Measurements from ENCODE around the gene KRTAP5-2.
"Not testable (repeated sequence)": the region's sequence is repeated elsewhere in the genome, so short reads cannot be mapped to it uniquely, and the experiment has no call there.

Gene KRTAP5-2

DNA sequence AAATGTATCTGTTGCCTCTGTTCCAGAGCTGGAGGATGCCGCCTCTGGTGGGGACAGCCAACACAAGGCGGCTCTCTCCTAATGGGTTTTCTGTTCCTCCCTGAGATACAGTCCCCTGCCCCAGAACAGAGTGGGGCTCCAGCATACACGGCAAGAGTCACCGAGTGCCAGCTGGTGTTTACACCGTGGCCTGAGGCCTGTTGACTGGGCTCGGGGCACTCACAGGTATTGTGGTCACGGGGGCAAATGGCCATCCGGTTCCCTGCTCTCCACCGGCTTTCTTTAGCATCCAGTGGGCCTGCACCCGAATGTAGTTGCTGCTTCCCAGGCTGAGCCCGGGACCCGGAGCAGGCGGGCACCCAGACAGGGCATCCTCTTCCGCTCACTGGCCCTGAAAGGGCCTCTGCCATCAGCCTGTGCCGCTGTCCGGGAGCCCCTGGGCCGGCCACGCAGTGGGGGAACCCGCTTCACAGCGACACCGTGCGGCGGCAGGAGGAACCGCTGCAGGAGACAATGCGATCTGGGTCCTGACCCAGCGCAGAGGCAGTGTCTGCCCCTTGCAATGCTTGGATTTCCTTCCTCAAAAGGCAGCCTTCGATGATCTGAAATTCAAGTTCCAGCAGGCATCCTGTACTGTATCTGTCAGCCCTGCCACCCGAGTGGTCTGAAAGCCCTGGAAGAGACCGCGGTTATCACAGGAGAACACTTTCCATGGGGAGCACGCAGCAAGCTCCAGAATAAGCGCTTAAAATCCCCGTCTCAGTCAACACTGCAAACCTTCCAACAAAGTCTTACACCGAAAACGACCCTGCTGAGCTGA, 30.6 kb upstream of the KRTAP5-2 start:
- peak; percentile 50 for DNase-seq (ENCODE audit: low spot score)

DNA sequence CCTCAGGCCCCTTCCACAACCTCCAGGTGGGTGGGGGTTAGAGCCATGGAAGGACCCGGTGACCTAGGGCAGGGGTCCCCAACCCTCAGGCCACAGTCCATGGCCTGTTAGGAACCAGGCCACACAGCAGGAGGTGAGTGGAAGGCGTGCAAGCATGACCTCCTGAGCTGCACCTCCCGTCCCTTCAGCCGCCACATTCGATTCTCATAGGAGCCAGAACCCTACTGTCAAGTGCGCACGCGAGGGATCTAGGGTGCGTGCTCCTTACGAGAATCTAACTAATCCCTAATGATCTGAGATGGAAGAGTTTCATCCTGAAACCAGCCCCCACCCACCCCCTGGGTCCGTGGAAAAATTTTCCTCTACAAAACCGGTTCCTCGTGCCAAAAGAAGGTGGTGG, 27.4 kb upstream of the KRTAP5-2 start:
- DNase-seq (ENCODE audit: low spot score) = no peak

DNA sequence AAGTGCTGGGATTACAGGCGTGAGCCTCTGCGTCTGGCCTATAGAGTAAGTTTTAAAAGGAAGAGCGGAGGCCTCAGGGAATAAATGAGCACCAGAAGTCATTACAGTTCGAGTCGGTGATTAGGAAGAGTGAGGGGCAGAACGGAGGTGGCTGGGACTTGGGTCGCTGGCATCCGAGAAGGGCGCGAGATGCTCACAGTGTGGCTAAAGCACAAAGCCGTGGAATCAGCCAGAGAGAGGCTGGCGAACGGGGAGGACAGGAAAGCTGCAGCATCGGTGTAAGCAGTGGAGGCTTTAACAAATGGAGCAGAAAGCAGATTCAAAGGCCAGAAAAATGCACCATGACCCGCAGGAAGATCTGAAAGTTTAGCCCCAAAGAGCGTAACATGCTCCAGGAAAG, 26.5 kb upstream of the KRTAP5-2 start:
- no peak for DNase-seq (ENCODE audit: low spot score)

DNA sequence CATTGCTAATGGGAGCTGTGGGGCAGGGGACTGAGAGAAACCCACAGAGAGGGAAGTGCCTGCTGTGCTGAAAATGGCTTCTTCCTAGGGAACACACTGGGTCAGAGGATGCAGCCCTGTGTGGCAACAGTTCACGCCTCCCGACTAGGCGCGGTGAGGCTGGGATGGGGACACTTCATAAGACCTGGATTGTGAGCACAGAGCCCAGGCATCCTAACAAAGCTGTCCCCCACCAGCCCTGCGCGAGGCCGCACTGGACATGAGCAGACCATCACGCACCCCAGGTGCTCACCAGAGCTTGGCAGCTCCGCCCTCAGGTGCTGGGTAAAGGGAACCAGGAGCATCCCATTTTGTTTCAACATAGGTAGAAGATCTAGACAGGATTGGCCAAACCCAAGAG, 25.6 kb upstream of the KRTAP5-2 start:
- DNase-seq (ENCODE audit: low spot score) = no peak

DNA sequence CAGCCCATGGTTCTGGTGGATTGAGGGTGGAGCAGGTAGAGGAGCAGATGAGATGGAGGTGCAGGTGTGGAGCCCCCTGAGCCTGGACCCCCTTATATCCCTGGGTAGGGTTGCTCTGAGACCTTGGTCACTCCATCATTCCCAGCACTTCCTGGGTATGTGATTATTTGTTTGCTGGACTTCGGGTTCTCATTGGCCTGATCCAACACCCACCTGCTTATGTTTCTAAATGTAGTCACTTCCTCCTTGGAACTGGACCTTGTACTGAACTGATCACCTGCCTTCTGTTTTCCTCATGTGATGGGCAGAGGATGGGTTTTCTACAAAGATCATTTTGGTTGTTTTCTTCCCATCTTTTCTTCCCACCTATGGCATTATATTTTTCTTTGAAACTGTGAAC, 24.0 kb upstream of the KRTAP5-2 start, which contains the start of gene KRTAP5-4:
KRTAP5-4 (minus strand) TSS at position 53 of the 400 bp plus-strand sequence; CDS start at position 8, 45 bp downstream.
- no peak for DNase-seq (ENCODE audit: low spot score)

DNA sequence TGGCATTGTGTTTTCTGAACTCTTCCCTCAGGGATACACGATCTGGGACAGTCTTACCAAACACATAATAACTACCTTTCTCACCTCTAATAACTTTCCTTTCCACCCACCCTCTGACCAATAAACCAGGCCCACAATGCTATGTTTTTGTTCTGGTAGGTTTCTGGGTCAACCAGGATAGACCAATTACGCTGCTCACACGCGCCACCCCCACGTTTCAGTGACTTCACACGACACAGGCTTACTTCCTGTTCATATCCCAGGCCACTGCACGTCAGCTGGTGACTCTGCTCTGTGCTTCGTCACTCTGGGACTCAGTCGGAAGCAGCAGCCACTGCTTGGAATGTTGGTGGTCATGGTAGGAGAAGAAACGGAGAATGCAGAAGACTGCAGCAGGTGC, 21.4 kb upstream of the KRTAP5-2 start:
- no peak for DNase-seq (ENCODE audit: low spot score)

DNA sequence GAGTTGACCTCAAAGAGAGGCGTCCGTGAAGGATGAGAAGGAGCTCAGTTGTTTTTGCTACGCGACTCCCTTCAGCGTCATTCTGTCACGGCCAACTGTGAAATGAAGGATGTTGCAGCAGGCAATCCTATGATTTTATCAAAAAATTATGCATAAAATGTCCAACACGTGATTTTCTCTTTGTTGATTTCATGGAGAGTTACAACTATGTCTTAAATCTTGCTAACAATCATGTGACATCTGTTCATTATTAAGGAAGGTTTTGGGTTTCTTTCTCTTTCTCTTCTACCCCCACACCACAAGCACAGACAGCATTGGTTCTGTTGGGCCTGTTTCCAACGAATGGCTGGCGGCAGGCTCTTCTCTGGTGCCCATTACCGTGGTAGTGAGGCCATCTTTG, 20.1 kb upstream of the KRTAP5-2 start:
- DNase-seq (ENCODE audit: low spot score) = no peak

DNA sequence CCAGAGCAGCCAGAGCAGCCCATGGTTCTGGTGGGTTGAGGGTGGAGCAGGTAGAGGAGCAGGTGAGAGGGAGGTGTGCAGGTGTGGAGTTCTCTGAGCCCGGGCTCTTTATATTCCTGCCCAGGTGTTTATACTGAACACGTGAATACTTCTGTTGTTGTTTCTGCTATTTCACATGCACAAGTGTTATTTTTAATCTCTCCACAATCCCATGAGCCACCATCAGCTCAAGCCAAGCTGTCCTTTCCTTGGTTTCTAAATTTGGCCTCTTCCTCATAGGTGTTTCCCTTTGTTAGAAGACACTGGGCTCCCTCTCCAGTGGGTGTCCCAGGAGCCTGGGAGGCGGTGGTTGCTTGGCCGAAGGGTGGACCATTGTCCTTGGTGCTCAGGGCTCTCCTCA, 10.3 kb upstream of the KRTAP5-2 start, which contains the start of gene KRTAP5-3:
KRTAP5-3 (minus strand) TSS at position 101 of the 400 bp plus-strand sequence; CDS start at position 23, 78 bp downstream.
- no peak for DNase-seq (ENCODE audit: low spot score)

DNA sequence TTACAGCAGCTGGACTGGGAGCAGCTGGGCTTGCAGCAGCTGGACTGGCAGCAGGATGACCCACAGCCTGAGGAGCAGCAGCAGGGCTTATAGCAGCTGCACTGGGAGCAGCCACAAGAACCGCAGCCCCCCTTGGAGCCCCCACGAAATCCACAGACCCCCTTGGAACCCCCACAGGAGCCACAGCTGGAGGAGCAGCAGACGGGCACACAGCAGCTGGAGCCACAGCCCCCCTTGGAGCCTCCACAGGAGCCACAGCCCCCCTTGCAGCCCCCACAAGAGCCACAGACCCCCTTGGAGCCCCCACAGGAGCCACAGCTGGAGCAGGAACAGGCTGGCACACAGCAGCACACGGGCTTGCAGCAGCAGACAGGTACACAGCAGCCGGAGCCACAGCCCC, 9.8 kb upstream of the KRTAP5-2 start:
- not testable (repeated sequence) for DNase-seq (ENCODE audit: low spot score)

DNA sequence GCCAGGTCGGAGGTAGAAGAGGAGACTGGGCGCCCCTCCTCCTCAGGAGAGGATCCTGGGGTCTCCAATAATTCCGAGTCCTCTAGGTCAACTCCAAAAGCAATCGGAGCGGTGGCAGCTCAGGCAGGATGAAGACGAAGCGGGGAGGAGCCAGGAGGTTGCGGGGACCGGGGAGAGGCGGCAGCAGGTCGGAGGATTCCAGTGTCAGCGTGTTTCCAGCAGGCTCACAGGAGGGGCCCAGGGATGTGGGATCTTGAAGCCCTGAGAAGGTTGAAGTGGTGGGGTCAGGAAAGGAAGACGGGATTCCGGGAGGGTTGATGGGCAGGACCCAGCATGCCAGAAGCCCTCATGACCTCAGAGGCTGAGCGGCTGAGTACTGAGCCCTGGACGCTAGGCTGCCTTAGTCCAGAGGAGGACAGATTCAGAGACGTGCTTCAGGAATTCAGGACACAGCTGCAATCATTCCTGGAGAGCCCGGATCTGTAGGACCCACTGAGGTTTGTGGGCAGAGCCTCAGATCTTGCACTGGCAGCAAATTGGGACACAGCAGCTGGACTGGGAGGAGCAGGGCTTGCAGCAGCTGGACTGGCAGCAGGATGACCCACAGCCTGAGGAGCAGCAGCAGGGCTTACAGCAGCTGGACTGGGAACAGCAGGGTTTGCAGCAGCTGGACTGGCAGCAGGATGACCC, 9.2 kb upstream of the KRTAP5-2 start:
- DNase-seq (ENCODE audit: low spot score) = not testable (repeated sequence)

DNA sequence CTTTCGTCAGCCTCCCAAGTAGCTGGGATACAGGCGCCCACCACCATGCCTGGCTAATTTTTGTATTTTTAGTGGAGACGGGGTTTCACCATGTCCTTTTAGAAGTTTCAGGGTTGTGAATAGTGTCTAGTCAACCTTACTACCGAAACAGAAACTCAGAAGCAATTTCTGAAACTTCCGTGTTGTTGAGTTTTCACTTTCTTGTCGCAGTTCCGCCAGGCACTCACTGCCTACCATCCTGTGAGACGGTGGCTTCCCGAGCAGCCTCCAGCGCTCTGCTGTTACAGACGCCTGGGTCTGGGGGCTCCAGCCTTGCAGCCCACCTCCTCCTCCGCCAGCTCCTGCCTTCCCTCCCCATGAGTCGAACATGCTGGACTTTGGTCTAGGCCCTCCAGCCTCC, 7.8 kb upstream of the KRTAP5-2 start:
- DNase-seq (ENCODE audit: low spot score) = peak; percentile 29

DNA sequence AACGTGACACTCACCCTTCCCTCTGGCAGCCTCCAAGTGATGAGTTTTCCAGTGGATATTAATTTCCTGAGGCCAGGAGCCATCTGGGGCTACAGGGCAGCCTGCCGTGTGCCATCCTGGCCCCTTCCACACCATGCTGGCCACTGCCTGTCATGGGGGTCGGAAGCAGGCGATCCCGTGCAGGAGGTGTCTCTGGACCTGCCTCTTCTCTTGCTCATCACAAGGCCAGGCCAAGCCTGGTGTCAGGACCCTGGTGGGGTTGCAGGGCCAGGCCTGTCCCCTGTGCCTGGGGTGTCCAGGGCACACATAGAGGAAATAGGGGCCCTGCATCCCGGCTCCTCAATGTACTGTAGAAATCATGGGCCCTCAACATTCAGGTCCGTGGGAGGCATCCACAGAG, 6.6 kb upstream of the KRTAP5-2 start:
- no peak for DNase-seq (ENCODE audit: low spot score)

DNA sequence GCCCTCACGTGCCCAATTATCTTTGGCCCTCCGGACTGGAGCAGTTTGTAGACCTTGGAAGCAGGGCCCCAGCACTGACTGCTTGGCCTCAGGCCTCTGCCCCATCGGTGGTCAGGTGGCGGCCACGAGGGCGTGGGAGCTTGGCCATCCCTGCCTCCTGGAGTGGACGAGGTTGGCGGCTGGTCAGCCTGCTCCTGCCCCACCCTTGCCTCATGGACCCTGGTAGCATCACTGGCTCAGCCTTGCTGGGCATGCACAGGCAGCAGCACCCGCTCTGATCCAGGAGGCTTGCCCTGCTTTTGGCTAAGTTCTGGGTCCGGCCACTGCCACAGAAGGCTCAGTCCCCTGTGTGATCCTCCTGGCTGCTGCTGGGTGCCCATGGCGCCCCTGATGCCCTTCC, 6.1 kb upstream of the KRTAP5-2 start:
- DNase-seq (ENCODE audit: low spot score) = no peak

DNA sequence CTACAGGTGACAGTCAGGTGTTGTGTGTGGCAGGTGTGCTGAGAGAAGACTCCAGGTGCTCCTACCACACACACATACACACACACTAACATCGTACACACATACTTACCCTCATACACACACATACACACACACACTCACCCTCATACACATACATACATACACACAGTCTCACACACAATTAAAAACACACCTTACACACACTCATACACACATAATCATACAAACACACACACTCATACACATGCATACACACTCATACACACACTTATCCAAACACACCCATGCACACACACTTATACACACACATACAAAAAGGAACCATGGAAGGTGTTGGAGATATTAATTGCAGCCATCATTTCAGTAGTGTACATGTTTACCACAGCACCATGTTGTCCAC, 5.5 kb upstream of the KRTAP5-2 start:
- no peak for DNase-seq (ENCODE audit: low spot score)

DNA sequence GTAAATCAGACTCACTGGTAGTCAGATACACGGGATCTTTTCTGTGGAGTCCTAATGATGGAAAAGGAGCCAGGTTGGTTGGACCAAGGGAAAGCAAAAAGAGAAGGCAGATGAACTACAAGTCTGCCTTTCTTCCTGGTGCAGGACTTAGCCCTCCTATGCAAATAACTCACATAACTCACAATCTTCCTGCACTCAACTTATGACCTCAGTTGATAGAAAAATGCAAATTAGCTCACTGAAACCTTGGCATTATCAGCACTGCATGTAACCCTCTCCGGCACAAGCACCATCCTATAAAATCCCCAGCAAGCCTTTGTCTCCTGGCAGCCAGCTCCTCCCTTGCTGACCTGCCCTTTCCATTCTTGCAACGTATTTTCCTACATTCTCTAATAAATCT, 3.6 kb upstream of the KRTAP5-2 start:
- DNase-seq (ENCODE audit: low spot score) = not testable (repeated sequence)

DNA sequence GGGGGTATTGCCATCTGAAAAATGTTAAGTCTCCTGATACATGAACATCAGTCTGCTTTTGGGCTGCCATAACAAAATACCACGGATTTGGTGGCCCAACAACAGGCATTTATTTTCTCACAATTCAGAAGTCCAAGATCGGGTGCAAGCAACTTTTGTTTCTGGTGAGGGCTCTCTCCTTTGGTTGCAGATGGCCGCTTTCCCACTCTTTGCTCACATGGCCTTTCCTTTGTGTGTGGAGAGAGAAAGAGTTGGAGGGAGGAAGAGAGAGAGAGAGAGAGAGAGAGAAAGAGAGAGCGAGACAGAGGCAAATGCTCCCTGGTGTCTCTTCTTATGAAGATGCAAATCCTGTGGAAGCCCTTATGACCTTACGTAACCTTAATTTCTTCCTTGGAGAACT, 2.5 kb upstream of the KRTAP5-2 start:
- DNase-seq (ENCODE audit: low spot score) = no peak

DNA sequence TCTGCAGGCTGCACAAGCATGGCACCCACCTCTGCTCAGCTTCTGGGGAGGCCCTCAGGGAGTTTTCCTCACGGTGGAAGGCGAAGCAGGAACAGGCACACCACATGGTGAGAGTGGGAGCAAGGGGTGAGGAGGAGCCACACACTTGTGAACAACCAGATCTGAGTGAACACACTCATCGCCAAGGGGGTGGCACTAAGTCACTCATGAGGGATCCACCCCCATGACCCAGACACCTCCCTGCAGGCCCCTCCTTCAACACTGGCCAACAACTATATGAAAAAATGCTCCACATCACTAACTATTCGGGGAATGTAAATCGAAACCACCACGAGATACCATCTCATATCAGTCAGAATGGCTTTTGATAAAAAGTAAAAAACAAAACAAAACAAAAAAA, 722 bp upstream of the KRTAP5-2 start:
- no peak for DNase-seq (ENCODE audit: low spot score)

DNA sequence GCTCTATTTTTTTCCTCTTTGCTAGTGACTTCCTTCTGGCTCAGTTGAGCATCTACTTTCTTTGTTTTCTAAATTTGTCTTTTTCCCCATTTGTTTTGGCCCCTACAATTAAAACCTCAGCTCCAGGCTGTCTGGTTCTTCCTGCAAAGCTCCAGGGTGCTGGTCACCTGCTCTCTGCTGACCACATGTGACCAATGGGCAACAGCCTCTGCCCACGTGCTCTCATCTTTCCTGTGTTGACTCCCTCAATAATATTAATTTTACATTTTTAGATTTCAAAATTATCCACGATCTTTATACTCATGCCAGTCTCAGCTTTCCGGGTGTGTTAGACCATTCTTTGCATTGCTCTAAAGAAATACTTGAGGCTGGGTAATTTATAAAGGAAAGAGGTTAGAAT, 312 bp upstream of the KRTAP5-2 start:
- not testable (repeated sequence) for DNase-seq (ENCODE audit: low spot score)

DNA sequence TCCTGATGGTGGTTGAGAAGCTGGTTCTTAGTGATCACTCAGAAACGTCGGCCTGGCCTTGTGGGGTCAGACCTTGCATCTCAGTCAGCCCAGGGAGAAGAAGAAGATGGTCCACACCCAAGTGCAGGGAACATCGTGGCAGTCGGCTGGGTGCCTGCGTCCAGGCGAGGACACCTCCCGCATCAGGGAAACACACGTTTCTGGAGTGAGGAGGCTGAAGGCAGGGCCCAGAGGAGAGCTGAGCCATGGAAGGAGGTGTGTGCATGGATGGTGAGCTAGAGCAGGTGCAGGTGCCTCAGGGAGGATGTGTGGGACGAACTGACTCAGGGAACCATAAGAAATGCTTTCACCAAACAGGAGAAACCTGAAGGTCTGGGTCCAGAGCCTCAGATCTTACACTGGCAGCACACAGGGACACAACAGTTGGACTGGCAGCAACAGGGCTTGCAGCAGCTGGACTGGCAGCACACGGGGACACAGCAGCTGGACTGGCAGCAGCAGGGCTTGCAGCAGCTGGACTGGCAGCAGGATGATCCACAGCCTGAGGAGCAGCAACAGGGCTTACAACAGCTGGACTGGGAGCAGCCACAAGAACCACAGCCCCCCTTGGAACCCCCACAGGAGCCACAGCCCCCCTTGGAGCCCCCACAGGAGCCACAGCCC, 632 bp downstream of the KRTAP5-2 start:
- no peak for DNase-seq (ENCODE audit: low spot score)

DNA sequence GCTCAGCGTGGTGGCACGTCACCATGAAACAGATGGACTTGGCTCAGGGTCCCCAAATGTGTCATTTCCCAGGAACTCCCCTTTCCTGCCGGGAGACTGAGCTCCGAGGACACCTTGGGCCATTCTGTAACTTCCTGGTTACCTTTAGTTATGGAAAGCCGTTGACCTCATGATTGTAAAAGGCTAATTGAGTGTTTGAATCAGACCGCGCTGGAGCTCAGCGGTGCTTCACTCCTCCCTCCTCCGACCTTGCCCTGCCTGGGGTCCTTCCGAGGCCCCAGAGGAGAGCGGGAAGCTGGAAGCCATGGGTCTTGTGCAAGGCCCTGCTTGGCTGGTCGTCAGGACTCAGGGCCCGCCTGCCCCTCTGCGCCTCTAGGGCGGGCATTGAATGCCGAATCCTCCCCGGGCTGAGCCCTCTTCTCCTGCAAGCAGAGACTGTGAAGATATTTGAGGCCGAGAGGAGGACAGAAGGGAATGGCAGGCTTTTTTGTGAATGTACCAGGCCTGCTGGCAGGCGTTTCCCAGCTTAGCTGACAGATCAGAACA, 1.4 kb downstream of the KRTAP5-2 start:
- DNase-seq (ENCODE audit: low spot score) = not testable (repeated sequence)

DNA sequence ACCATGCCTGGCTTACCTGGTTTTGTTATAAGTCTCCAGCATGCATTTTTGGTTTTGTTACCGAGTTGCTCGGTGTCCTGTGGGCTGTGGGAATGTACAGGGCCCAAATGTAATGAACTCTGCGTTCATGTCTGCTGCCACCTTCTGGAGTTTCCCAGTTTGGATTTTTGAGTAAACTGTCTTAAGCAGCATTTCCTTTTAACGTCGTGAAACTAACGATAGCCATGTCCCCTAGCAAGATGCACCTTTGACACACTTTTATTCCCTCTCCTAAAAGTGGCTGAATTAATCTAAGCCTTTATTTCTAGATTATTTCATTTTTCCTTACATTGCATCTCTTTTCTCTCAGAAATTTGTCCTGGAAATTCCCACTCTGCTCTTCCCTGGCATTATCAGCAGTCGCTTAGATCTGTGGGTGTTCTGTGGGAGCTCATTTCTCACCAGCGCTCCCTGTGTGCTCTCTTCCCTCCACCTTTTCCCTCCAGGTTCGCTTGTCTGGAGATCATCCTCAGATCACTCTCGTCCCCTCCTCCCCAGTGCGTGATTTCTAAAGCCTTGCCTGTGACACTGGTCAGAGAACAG, 2.0 kb downstream of the KRTAP5-2 start:
- DNase-seq (ENCODE audit: low spot score) = not testable (repeated sequence)

DNA sequence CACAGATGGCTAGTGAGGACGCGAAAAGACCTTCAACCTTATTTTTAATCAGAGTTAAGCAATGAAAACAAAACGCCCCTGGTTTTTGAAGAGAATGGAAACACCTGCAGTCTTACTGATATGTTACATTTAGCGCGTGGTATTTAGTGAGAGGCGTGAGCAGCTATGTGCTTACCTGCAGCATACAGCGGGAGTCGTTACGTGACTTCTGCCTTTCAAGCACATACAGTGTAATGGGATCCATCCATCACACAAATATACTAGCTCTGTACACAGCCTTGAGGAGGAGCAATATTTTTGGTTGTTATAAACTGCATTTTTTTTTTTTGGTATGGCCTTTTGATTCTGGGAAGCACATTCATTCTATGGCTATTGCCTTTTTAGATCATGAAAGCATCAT, 5.5 kb downstream of the KRTAP5-2 start:
- no peak for DNase-seq (ENCODE audit: low spot score)
